B cell (primary cell): ENCODE measurements around the gene MAP1S. TPM values are rescaled to one million over a fixed set of nuclear protein-coding genes. Genes with fewer than 3 reads are reported as not detected.

Experiments used
- ATAC-seq: fragments of 200-7000 bp; cut with Tn5 transposase; one replicate; pipeline ENCODE4 v1.10.0; 2021; ENCODE audit warnings: low read depth, mild to moderate bottlenecking, moderate number of reproducible peaks, moderate library complexity
- CTCF ChIA-PET: fragments of 350-600 bp; sonication (Branson Sonifier 250); formaldehyde crosslinking; loops from one replicate; lab custom pipeline; 2021; ENCODE audit warnings: antibody characterized with exemption, inconsistent platforms; lab: Charles Lee
- POLR2A ChIA-PET: fragments of 350-600 bp; sonication (Branson Sonifier 250); formaldehyde crosslinking; loops from one replicate; lab custom pipeline; 2021; ENCODE audit warnings: antibody characterized with exemption; lab: Charles Lee
- DNase-seq: peaks from one replicate; pipeline ENCODE4 v3.0.0; 2013
- H2AFZ ChIP-seq: 2 replicates; pipeline ENCODE4 v1.6.1; 2012; ENCODE audit warnings: mild to moderate bottlenecking, low read depth, low read length; ENCODE audit not compliant: insufficient read depth, poor library complexity, severe bottlenecking
- H3K27ac ChIP-seq, 2 donors: 1 replicate in 1 of 2; 2 replicates in 1 of 2; pipeline ENCODE4 v1.5.1; 2012 to 2013; ENCODE audit warnings: low read length in 2 of 2, mild to moderate bottlenecking in 2 of 2, moderate library complexity in 1 of 2
- H3K27me3 ChIP-seq, 4 experiments: fragments of 200-600 bp in 1 of 4; sonication (generic) in 1 of 4; replicated peaks in 1 of 4; 1 replicate in 2 of 4; 2 replicates in 2 of 4; pipeline versions ENCODE4 v1.6.1 to v1.7.0; 2013 to 2016; ENCODE audit warnings: low read length in 3 of 4, mild to moderate bottlenecking in 2 of 4, mixed read lengths in 1 of 4, moderate library complexity in 1 of 4; ENCODE audit not compliant: insufficient read depth in 4 of 4, control insufficient read depth in 3 of 4; ENCODE audit errors: control extremely low read depth in 1 of 4
- H3K36me3 ChIP-seq, 2 experiments: replicated peaks in 1 of 2; 1 replicate in 1 of 2; 2 replicates in 1 of 2; pipeline versions ENCODE4 v1.6.1 to v1.7.1; 2013; ENCODE audit warnings: low read length in 1 of 2; ENCODE audit not compliant: insufficient read depth in 2 of 2, control insufficient read depth in 1 of 2; ENCODE audit errors: control extremely low read depth in 1 of 2, extremely low read depth in 1 of 2
- H3K4me1 ChIP-seq, 2 donors: fragments of 200-600 bp in 1 of 2; sonication (generic) in 1 of 2; 1 replicate in 1 of 2; 2 replicates in 1 of 2; pipeline versions ENCODE4 v1.5.1 to v1.6.1; 2013 to 2017; ENCODE audit warnings: low read length in 2 of 2; ENCODE audit not compliant: control insufficient read depth in 2 of 2, insufficient read depth in 2 of 2
- H3K4me2 ChIP-seq: replicated peaks from 2 replicates; pipeline ENCODE3; 2012; ENCODE audit warnings: mild to moderate bottlenecking, low read depth, low read length; ENCODE audit not compliant: poor library complexity, severe bottlenecking
- H3K4me3 ChIP-seq, 5 experiments: fragments of 200-600 bp in 1 of 5; sonication (generic) in 1 of 5; 1 replicate in 3 of 5; 2 replicates in 2 of 5; pipeline versions ENCODE4 v1.5.1 to v1.7.0; 2011 to 2016; ENCODE audit warnings: low read length in 4 of 5, mild to moderate bottlenecking in 4 of 5, low read depth in 2 of 5, control low read depth in 1 of 5, moderate library complexity in 1 of 5; ENCODE audit not compliant: insufficient read depth in 1 of 5; ENCODE audit errors: control extremely low read depth in 1 of 5, extremely low read depth in 1 of 5
- H3K79me2 ChIP-seq: fragments of 200-600 bp; sonication (generic); one replicate; pipeline ENCODE4 v1.6.0; 2016; ENCODE audit warnings: low read length; ENCODE audit not compliant: control insufficient read depth, insufficient read depth
- H3K9ac ChIP-seq: fragments of 200-600 bp; sonication (generic); 2 replicates; pipeline ENCODE4 v1.6.1; 2017; ENCODE audit warnings: mild to moderate bottlenecking, low read length, moderate library complexity
- H3K9me3 ChIP-seq, 3 donors: one replicate each; pipeline versions ENCODE4 v1.6.1 to v1.7.1; 2013; ENCODE audit warnings: low read length in 2 of 3; ENCODE audit not compliant: control insufficient read depth in 2 of 3, insufficient read depth in 1 of 3; ENCODE audit errors: control extremely low read depth in 1 of 3
- H4K20me1 ChIP-seq: 2 replicates; pipeline ENCODE4 v1.6.0; 2012; ENCODE audit warnings: mild to moderate bottlenecking, low read length; ENCODE audit not compliant: insufficient read depth, control insufficient read depth, poor library complexity, severe bottlenecking
- H3K27ac Mint-ChIP-seq: one replicate; pipeline ENCODE4 v1.8.0; 2021; ENCODE audit warnings: mixed read lengths
- H3K27me3 Mint-ChIP-seq: one replicate; pipeline ENCODE4 v1.8.0; 2021; ENCODE audit warnings: mixed read lengths
- H3K4me1 Mint-ChIP-seq: one replicate; pipeline ENCODE4 v1.8.0; 2021; ENCODE audit warnings: mixed read lengths
- H3K4me3 Mint-ChIP-seq: one replicate; pipeline ENCODE4 v1.8.0; 2021; ENCODE audit warnings: mixed read lengths
- H3K9me3 Mint-ChIP-seq: one replicate; pipeline ENCODE4 v1.8.0; 2022; ENCODE audit warnings: mixed read lengths; ENCODE audit not compliant: insufficient read depth
- CTCF ChIP-seq: fragments of 200-600 bp; IDR thresholded peaks from one replicate; pipeline ENCODE4 v1.8.0; 2022; ENCODE audit warnings: antibody characterized with exemption, mild to moderate bottlenecking
- EZH2 ChIP-seq: IDR thresholded peaks from 2 replicates; pipeline ENCODE4 v1.6.1; 2012; ENCODE audit warnings: borderline replicate concordance, low read depth, mild to moderate bottlenecking, moderate library complexity, low read length; ENCODE audit not compliant: insufficient read depth, poor library complexity, severe bottlenecking
- WGBS: methylation state at CpG from one replicate; pipeline ENCODE4 v1.1.5; 2013; ENCODE audit warnings: missing lambda C conversion rate; ENCODE audit not compliant: insufficient coverage; 5-methylcytosine and 5-hydroxymethylcytosine counted together
- intact Hi-C: fragments of 100-400 bp; cut with micrococcal nuclease; formaldehyde crosslinking; loops from one replicate; pipeline ENCODE4 v1.10.0; 2022
- polyA plus RNA-seq: library from polyadenylated mRNA; depleted of rRNA; stranded (reverse); fragments of >200 nt; gene quantifications from 2 replicates; pipeline ENCODE4 v1.2.3, GENCODE V29; 2012
- total RNA-seq, 2 donors: library from RNA; stranded (reverse); fragments of 120-200 nt in 1 of 2; gene quantifications; 1 replicate in 1 of 2; 2 replicates in 1 of 2; pipeline versions ENCODE4 v1.2.3 to v1.2.4, GENCODE V29; 2013 to 2022

Gene MAP1S
- total and polyA plus RNA-seq, 2 donors (not counting 1 experiment from before 2014, with no cell fraction given): 38.2 to 83.0 TPM

GRCh38 chr19:17716309-17716929 is 2.9 kb upstream of the MAP1S start:
- Histone ChIP-seq H3K36me3 (peaks cover 0 to 4% of the 10 kb centered on the region in 2 experiments), H3K27me3 (no peaks in the 10 kb centered on the region), H3K4me3 (no peak overlapping the region), H3K9ac (no peak overlapping the region), H4K20me1 (peaks cover 19% of the 10 kb centered on the region), H2AFZ (no peak overlapping the region), H3K27ac (no peak overlapping the region), H3K4me2 (no peak overlapping the region), H3K4me1 (peaks cover 24 to 30% of the 10 kb centered on the region in 2 donors), H3K9me3 (no peaks in the 10 kb centered on the region), H3K79me2 (peaks cover 28% of the 10 kb centered on the region)
- no peaks in the 10 kb centered on the region for H3K9me3 Mint-ChIP-seq
- 80% methylated on average over 2 of the region's 4 CpGs for WGBS
- no peaks in the 10 kb centered on the region for H3K27me3 Mint-ChIP-seq
- no peak overlapping the region for H3K4me3 Mint-ChIP-seq
- ChIA-PET POLR2A (no interaction called here), CTCF (interaction anchor here (0.7 to 2.2 kb wide), 8 partner anchors 10 to 139 kb away, joined by 3 to 7 read pairs (median 5); no protein-coding TSS in a partner anchor)
- ATAC-seq (no peak), DNase-seq (no peak)
- intact Hi-C loops: no loop called here
- TF ChIP-seq CTCF (no peak), EZH2 (no peak)
- H3K4me1 Mint-ChIP-seq: peaks cover 29% of the 10 kb centered on the region
- no peak overlapping the region for H3K27ac Mint-ChIP-seq

- no peak for ATAC-seq
- Histone ChIP-seq H3K9ac (no peak overlapping the region), H3K4me2 (peak overlapping the region; percentile 98), H2AFZ (no peak overlapping the region), H3K36me3 (peaks cover 0 to 14% of the 10 kb centered on the region in 2 experiments), H3K9me3 (no peaks in the 10 kb centered on the region), H3K27ac (no peak overlapping the region), H4K20me1 (peaks cover 34% of the 10 kb centered on the region), H3K4me1 (peaks cover 32 to 39% of the 10 kb centered on the region in 2 donors), H3K27me3 (no peaks in the 10 kb centered on the region), H3K4me3 (no peak overlapping the region), H3K79me2 (peaks cover 46% of the 10 kb centered on the region)
- 93% methylated on average over 2 of the region's 4 CpGs for WGBS
- Mint-ChIP-seq H3K27ac (peak overlapping the region; percentile 82), H3K4me3 (peak overlapping the region; percentile 89), H3K4me1 (peaks cover 36% of the 10 kb centered on the region), H3K27me3 (no peaks in the 10 kb centered on the region), H3K9me3 (no peaks in the 10 kb centered on the region)
- no peak for TF ChIP-seq CTCF
- intact Hi-C loops: no loop called here
- POLR2A ChIA-PET: interaction anchor here (0.6 to 2.7 kb wide), 5 partner anchors 15 to 162 kb away, joined by 3 to 14 read pairs (median 8); partner anchors contain the start of gene FCHO1
- CTCF ChIA-PET: interaction anchor here (0.5 to 2.9 kb wide), 9 partner anchors 15 to 222 kb away, joined by 3 to 20 read pairs (median 4); no protein-coding TSS in a partner anchor
- no peak for DNase-seq
Observed at GRCh38 chr19:17718550-17718946, 732 bp upstream of the MAP1S start.
